Keratinocyte (primary cell): ENCODE results near the gene LRRTM2. TPM values are rescaled to one million over a fixed set of nuclear protein-coding genes. Genes with fewer than 3 reads are reported as not detected.

Experiments
- DNase-seq: peaks from one replicate; pipeline ENCODE4 v3.0.0-alpha.2; 2011; ENCODE audit warnings: low read depth, missing footprints, low spot score
- FAIRE-seq: peaks from 2 replicates; lab custom pipeline; 2011; peaks lifted over from hg19 to GRCh38; lab: Jason Lieb, UNC
- H2AFZ ChIP-seq: 2 replicates; pipeline ENCODE4 v1.6.0; 2012; ENCODE audit warnings: low read length, control low read depth, inconsistent platforms; ENCODE audit not compliant: control insufficient read depth
- H3K27ac ChIP-seq: 2 replicates; pipeline ENCODE4 v1.5.1; 2011; ENCODE audit warnings: low read length; ENCODE audit not compliant: control insufficient read depth, insufficient read depth
- H3K27me3 ChIP-seq: 3 replicates; pipeline ENCODE4 v1.6.0; 2011; ENCODE audit warnings: low read length; ENCODE audit not compliant: control insufficient read depth, insufficient read depth; ENCODE audit errors: extremely low read depth
- H3K36me3 ChIP-seq, 2 experiments: 2 replicates in 1 of 2; 3 replicates in 1 of 2; pipeline ENCODE4 v1.5.1; 2011; ENCODE audit warnings: low read length in 2 of 2, mild to moderate bottlenecking in 1 of 2; ENCODE audit not compliant: control insufficient read depth in 2 of 2, insufficient read depth in 2 of 2; ENCODE audit errors: extremely low read depth in 1 of 2
- H3K4me1 ChIP-seq: 3 replicates; pipeline ENCODE4 v1.5.1; 2011; ENCODE audit warnings: low read length; ENCODE audit not compliant: control insufficient read depth, insufficient read depth; ENCODE audit errors: extremely low read depth
- H3K4me2 ChIP-seq: 3 replicates; pipeline ENCODE4 v1.6.0; 2011; ENCODE audit warnings: low read depth, low read length; ENCODE audit not compliant: control insufficient read depth, insufficient read depth; ENCODE audit errors: extremely low read depth
- H3K4me3 ChIP-seq, 3 experiments: fragments of 200-600 bp in 1 of 3; sonication (generic) in 1 of 3; 2 replicates in 2 of 3; 3 replicates in 1 of 3; pipeline ENCODE4 v1.5.1; 2011 to 2016; ENCODE audit warnings: low read length in 3 of 3, mild to moderate bottlenecking in 3 of 3, control low read depth in 2 of 3, inconsistent platforms in 1 of 3, low read depth in 1 of 3, mixed read lengths in 1 of 3, mixed run types in 1 of 3, moderate library complexity in 1 of 3; ENCODE audit not compliant: control insufficient read depth in 2 of 3, insufficient read depth in 2 of 3; ENCODE audit errors: extremely low read depth in 1 of 3
- H3K79me2 ChIP-seq: 2 replicates; pipeline ENCODE4 v1.6.0; 2012; ENCODE audit warnings: low read length; ENCODE audit not compliant: control insufficient read depth, insufficient read depth
- H3K9ac ChIP-seq: 3 replicates; pipeline ENCODE4 v1.6.0; 2011; ENCODE audit warnings: low read length; ENCODE audit not compliant: control insufficient read depth, insufficient read depth; ENCODE audit errors: extremely low read depth
- H3K9me1 ChIP-seq: 3 replicates; pipeline ENCODE4 v1.6.0; 2011; ENCODE audit warnings: low read length; ENCODE audit not compliant: control insufficient read depth, insufficient read depth; ENCODE audit errors: extremely low read depth
- H3K9me3 ChIP-seq: 2 replicates; pipeline ENCODE4 v1.5.1; 2012; ENCODE audit warnings: low read depth, low read length; ENCODE audit not compliant: control insufficient read depth
- H4K20me1 ChIP-seq: 3 replicates; pipeline ENCODE4 v1.6.0; 2011; ENCODE audit warnings: low read length; ENCODE audit not compliant: control insufficient read depth, insufficient read depth; ENCODE audit errors: extremely low read depth
- EZH2 ChIP-seq: IDR thresholded peaks from one replicate; pipeline ENCODE4 v1.6.1; 2012; ENCODE audit warnings: inconsistent platforms, mild to moderate bottlenecking, low read length, moderate library complexity
- dilution Hi-C: fragments of 300-500 bp; cut with MboI; formaldehyde crosslinking; loops from one replicate; pipeline ENCODE4 v1.7.0; 2020; ENCODE audit warnings: low sequenced_read_pairs; ENCODE audit not compliant: extremely low pct_ligation_motif_present
- polyA plus RNA-seq, 5 experiments: library from polyadenylated mRNA; depleted of rRNA in 3 of 5; stranded (reverse) in 3 of 5; stranded (forward) in 1 of 5; unstranded in 1 of 5; fragments of >200 nt; gene quantifications; 1 replicate in 1 of 5; 2 replicates in 3 of 5; 3 replicates in 1 of 5; pipeline versions ENCODE4 v1.2.1 to v1.2.3, GENCODE V29; 2011 to 2012; ENCODE audit warnings: missing spikeins in 2 of 5, low read depth in 1 of 5, low replicate concordance in 1 of 5
- TF ChIP-seq, protein P1 (sequence below), 3 experiments: IDR thresholded peaks in 1 of 3; conservative IDR thresholded peaks in 1 of 3; optimal IDR thresholded peaks in 1 of 3; 2 replicates in 2 of 3; 3 replicates in 1 of 3; pipeline versions ENCODE3 to v1.5.1; 2011; ENCODE audit warnings: low read length in 3 of 3, mild to moderate bottlenecking in 3 of 3, moderate library complexity in 2 of 3, control low read depth in 1 of 3, inconsistent platforms in 1 of 3; ENCODE audit not compliant: insufficient read depth in 2 of 3; ENCODE audit errors: extremely low read depth in 1 of 3

Gene LRRTM2
- polyA plus RNA-seq, 1 donor (not counting 4 experiments of a cell fraction or from before 2014, with no cell fraction given), result not detected

DNA sequence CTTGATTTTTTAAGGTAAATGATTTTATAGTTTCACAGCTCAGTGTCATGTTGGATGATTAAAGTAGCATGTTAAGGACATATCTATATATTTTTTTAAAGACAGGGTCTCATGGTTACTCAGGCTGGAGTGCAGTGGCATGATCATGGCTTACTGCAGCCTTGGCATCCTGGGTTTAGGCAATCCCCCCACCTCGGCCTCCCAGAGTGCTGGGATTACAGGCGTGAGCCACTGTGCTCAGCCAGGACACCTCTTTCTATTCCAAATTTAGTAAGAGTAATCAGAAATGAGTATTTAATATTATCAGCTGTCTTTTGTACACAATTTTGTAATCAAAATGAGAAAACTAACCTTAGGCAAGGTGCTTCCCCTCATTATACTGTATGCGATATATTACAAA, 38.6 kb upstream of the LRRTM2 start:
- H3K36me3 ChIP-seq, result peaks cover 3 to 14% of the 10 kb centered on the region in 2 experiments
- FAIRE-seq, result no peak

DNA sequence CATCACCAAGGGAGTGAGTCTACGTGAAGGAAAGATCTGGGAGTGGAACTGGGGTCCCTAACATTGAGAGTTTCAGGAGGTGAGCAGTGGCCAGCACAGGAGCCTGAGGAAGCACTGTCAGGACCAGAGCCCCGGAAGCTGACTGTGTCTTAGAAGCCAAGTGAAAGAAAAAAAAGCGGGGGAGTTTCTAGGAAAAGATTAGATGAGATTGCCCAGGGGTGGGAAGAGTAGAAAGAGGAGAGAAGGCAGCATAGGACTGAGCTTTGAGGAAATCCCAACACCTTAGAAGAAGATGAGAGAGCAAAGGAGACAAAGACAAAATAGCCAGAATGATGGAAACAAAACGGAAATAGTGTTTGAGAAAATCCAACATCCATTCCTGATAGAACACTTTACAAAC, 37.0 kb upstream of the LRRTM2 start:
- Histone ChIP-seq H3K27me3 (no peaks in the 10 kb centered on the region), H3K4me2 (no peak overlapping the region), H3K9me1 (peaks cover 6% of the 10 kb centered on the region), H4K20me1 (no peaks in the 10 kb centered on the region), H3K4me3 (no peak overlapping the region), H3K4me1 (peaks cover 2% of the 10 kb centered on the region), H3K9me3 (no peaks in the 10 kb centered on the region), H2AFZ (no peak overlapping the region), H3K9ac (no peak overlapping the region), H3K27ac (no peak overlapping the region), H3K79me2 (peaks cover 2% of the 10 kb centered on the region), H3K36me3 (peaks cover 5 to 16% of the 10 kb centered on the region in 2 experiments)
- TF ChIP-seq, protein P1, sequence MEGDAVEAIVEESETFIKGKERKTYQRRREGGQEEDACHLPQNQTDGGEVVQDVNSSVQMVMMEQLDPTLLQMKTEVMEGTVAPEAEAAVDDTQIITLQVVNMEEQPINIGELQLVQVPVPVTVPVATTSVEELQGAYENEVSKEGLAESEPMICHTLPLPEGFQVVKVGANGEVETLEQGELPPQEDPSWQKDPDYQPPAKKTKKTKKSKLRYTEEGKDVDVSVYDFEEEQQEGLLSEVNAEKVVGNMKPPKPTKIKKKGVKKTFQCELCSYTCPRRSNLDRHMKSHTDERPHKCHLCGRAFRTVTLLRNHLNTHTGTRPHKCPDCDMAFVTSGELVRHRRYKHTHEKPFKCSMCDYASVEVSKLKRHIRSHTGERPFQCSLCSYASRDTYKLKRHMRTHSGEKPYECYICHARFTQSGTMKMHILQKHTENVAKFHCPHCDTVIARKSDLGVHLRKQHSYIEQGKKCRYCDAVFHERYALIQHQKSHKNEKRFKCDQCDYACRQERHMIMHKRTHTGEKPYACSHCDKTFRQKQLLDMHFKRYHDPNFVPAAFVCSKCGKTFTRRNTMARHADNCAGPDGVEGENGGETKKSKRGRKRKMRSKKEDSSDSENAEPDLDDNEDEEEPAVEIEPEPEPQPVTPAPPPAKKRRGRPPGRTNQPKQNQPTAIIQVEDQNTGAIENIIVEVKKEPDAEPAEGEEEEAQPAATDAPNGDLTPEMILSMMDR (optimal IDR thresholded peaks at IDR 0.05 in 1 of 3, IDR thresholded peaks at IDR 0.05 in 1 of 3, conservative IDR thresholded peaks at IDR 0.05 in 1 of 3; ENCODE audit: extremely low read depth in 1 of 3, insufficient read depth in 2 of 3, low read length in 3 of 3), result no peak
- no peak for TF ChIP-seq EZH2
- FAIRE-seq (no peak), DNase-seq (no peak)
- dilution Hi-C loops, result no loop called here

More for the DNA sequence above, 38.6 kb upstream of the LRRTM2 start:
- Histone ChIP-seq H3K79me2 (peaks cover 2% of the 10 kb centered on the region), H3K4me1 (peaks cover 2% of the 10 kb centered on the region), H3K27me3 (no peaks in the 10 kb centered on the region), H3K27ac (no peak overlapping the region), H3K9me1 (peaks cover 6% of the 10 kb centered on the region), H3K4me3 (no peak overlapping the region), H3K4me2 (no peak overlapping the region), H4K20me1 (no peaks in the 10 kb centered on the region), H3K9me3 (no peaks in the 10 kb centered on the region), H2AFZ (no peak overlapping the region), H3K9ac (no peak overlapping the region)
- dilution Hi-C loops, result no loop called here
- TF ChIP-seq, protein P1 (optimal IDR thresholded peaks at IDR 0.05 in 1 of 3, IDR thresholded peaks at IDR 0.05 in 1 of 3, conservative IDR thresholded peaks at IDR 0.05 in 1 of 3; ENCODE audit: extremely low read depth in 1 of 3, insufficient read depth in 2 of 3, low read length in 3 of 3), result no peak
- TF ChIP-seq EZH2, result no peak
- no peak for DNase-seq
